Breast epithelium (tissue), 3 donors: ENCODE measurements around the gene ASXL3.

ENCODE experiments used
- POLR2A ChIP-seq: fragments of 450-650 bp; IDR thresholded peaks from one replicate; pipeline ENCODE4 v1.6.1; 2016; ENCODE audit warnings: antibody characterized with exemption, mild to moderate bottlenecking, moderate library complexity
- POLR2AphosphoS5 ChIP-seq, 3 donors: sonication (generic); formaldehyde crosslinking; IDR thresholded peaks; one replicate each; pipeline ENCODE4 v1.6.1; 2017; ENCODE audit warnings: antibody characterized with exemption in 3 of 3
- TF ChIP-seq, protein P1 (sequence below), 3 donors: fragments of 450-650 bp; IDR thresholded peaks; one replicate each; pipeline ENCODE4 v1.5.1; 2016 to 2017; ENCODE audit warnings: antibody characterized with exemption in 3 of 3, mild to moderate bottlenecking in 3 of 3, moderate library complexity in 3 of 3

DNA sequence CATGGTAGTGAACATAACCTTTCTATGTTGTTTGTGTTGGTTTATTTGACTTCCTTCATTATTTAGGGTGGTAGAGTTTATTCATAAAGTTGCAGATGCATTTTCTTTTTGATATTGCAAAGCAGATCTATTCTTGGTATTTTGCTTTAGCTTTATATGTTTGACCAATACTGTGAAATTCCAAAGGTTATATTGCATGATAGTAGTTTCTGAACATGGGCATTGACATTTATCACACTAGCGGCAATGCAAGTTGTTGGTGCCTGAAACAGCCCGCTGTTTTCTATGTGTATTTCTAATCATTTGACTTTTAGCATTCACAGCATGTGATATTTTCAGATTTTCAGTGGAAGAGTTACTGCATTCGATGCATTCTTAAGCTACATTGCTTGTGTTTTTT lies 87.2 kb downstream of the ASXL3 start:
- TF ChIP-seq, protein P1, sequence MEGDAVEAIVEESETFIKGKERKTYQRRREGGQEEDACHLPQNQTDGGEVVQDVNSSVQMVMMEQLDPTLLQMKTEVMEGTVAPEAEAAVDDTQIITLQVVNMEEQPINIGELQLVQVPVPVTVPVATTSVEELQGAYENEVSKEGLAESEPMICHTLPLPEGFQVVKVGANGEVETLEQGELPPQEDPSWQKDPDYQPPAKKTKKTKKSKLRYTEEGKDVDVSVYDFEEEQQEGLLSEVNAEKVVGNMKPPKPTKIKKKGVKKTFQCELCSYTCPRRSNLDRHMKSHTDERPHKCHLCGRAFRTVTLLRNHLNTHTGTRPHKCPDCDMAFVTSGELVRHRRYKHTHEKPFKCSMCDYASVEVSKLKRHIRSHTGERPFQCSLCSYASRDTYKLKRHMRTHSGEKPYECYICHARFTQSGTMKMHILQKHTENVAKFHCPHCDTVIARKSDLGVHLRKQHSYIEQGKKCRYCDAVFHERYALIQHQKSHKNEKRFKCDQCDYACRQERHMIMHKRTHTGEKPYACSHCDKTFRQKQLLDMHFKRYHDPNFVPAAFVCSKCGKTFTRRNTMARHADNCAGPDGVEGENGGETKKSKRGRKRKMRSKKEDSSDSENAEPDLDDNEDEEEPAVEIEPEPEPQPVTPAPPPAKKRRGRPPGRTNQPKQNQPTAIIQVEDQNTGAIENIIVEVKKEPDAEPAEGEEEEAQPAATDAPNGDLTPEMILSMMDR (IDR thresholded peaks at IDR 0.05), result no peak
- no peak for TF ChIP-seq POLR2A
- no peak for TF ChIP-seq POLR2AphosphoS5 (IDR thresholded peaks at IDR 0.05)
